Tibial nerve (tissue), 4 donors: Measurements from ENCODE around the gene L3MBTL2.

Experiments used
- EP300 ChIP-seq, 2 donors: sonication (generic); formaldehyde crosslinking; IDR thresholded peaks; one replicate each; pipeline ENCODE4 v1.6.1; 2017; ENCODE audit warnings: antibody characterized with exemption in 2 of 2, mild to moderate bottlenecking in 1 of 2
- POLR2A ChIP-seq, 2 donors: fragments of 450-650 bp; IDR thresholded peaks; one replicate each; pipeline ENCODE4 v1.6.1; 2017; ENCODE audit warnings: antibody characterized with exemption in 2 of 2, mild to moderate bottlenecking in 2 of 2, moderate library complexity in 2 of 2
- TF ChIP-seq, protein P1 (sequence below), 5 experiments: fragments of 200-600 bp in 3 of 5; fragments of 450-650 bp in 2 of 5; sonication (generic) in 3 of 5; IDR thresholded peaks; one replicate each; pipeline ENCODE4 v1.5.1; 2016 to 2019; ENCODE audit warnings: antibody characterized with exemption in 5 of 5, mild to moderate bottlenecking in 3 of 5, moderate library complexity in 2 of 5

DNA sequence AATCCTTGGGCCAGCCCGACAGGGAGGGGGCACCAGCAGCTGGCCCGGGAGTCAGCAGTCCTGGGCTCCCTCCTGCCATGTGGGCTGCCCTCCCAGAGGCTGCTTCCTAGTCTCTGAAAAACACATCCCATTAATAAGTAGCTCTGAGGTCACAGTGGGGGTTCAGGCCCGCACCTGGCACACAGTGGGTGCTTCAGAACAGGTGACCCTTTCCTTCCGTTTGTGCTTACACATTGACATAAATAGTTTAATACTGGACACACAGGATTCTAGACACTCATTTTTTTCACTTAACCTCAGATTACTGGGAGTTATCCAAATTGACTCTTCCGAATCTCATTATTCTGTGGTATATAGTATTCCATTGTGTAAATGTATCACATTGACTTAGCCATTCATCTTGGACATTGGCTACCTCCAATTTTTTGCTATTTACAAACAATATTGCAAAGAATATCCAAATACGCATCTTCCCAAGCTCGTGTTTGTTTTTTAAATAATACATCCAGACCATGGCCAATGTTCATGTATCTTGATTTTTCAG is 36.1 kb downstream of the L3MBTL2 start:
- TF ChIP-seq, protein P1, sequence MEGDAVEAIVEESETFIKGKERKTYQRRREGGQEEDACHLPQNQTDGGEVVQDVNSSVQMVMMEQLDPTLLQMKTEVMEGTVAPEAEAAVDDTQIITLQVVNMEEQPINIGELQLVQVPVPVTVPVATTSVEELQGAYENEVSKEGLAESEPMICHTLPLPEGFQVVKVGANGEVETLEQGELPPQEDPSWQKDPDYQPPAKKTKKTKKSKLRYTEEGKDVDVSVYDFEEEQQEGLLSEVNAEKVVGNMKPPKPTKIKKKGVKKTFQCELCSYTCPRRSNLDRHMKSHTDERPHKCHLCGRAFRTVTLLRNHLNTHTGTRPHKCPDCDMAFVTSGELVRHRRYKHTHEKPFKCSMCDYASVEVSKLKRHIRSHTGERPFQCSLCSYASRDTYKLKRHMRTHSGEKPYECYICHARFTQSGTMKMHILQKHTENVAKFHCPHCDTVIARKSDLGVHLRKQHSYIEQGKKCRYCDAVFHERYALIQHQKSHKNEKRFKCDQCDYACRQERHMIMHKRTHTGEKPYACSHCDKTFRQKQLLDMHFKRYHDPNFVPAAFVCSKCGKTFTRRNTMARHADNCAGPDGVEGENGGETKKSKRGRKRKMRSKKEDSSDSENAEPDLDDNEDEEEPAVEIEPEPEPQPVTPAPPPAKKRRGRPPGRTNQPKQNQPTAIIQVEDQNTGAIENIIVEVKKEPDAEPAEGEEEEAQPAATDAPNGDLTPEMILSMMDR (IDR thresholded peaks at IDR 0.05), result no peak
- TF ChIP-seq EP300 (IDR thresholded peaks at IDR 0.05) (no peak), POLR2A (IDR thresholded peaks at IDR 0.05) (peak in 1 of 2 donors; percentile 7)
